PFSK-1 (cell line): ENCODE data around the gene C1orf87.

Source experiments
- FOXP2 ChIP-seq: optimal IDR thresholded peaks from 2 replicates; pipeline ENCODE3; 2011; ENCODE audit warnings: borderline replicate concordance, control low read depth, inconsistent platforms; ENCODE audit not compliant: insufficient read depth; ENCODE audit errors: extremely low read length, extremely low read depth
- POLR2AphosphoS5 ChIP-seq: IDR thresholded peaks from 2 replicates; pipeline ENCODE4 v1.6.1; 2012; ENCODE audit warnings: low read depth, mild to moderate bottlenecking, control low read depth, low read length, moderate library complexity
- REST ChIP-seq, 2 experiments: IDR thresholded peaks; 2 replicates each; pipeline versions ENCODE4 v1.6.1 to v1.8.0; 2011 to 2012; ENCODE audit warnings: low read depth in 2 of 2, low read length in 2 of 2, control low read depth in 1 of 2, inconsistent platforms in 1 of 2, mild to moderate bottlenecking in 1 of 2, moderate library complexity in 1 of 2; ENCODE audit not compliant: insufficient read depth in 1 of 2
- SIN3A ChIP-seq: IDR thresholded peaks from 2 replicates; pipeline ENCODE4 v1.6.1; 2012; ENCODE audit warnings: mild to moderate bottlenecking, low read length, moderate library complexity, borderline replicate concordance; ENCODE audit not compliant: insufficient read depth
- TAF1 ChIP-seq: IDR thresholded peaks from 2 replicates; pipeline ENCODE4 v1.6.1; 2012; ENCODE audit warnings: low read length, control low read depth, borderline replicate concordance; ENCODE audit not compliant: insufficient read depth

C1orf87 gene

GRCh38 chr1:59947047-59947938 is 126.3 kb downstream of the C1orf87 start:
- TF ChIP-seq TAF1 (no peak), REST (IDR thresholded peaks at IDR 0.05; ENCODE audit: insufficient read depth in 1 of 2, low read depth in 2 of 2, low read length in 2 of 2) (no peak), POLR2AphosphoS5 (no peak), FOXP2 (no peak), SIN3A (no peak)

- TF ChIP-seq TAF1 (no peak), POLR2AphosphoS5 (no peak), SIN3A (no peak), REST (IDR thresholded peaks at IDR 0.05; ENCODE audit: insufficient read depth in 1 of 2, low read depth in 2 of 2, low read length in 2 of 2) (no peak)
Measured at GRCh38 chr1:59945790-59946189, 127.8 kb downstream of the C1orf87 start.
